IMR-90 (cell line): ENCODE measurements around the gene STAM.

Experiments
- CEBPB ChIP-seq: IDR thresholded peaks from 2 replicates; pipeline ENCODE4 v1.6.1; 2012; ENCODE audit warnings: low read depth, low read length, improper control_type of control experiment
- MAFK ChIP-seq: IDR thresholded peaks from 2 replicates; pipeline ENCODE4 v1.6.1; 2012; ENCODE audit warnings: low read depth, low read length, improper control_type of control experiment
- MAZ ChIP-seq: IDR thresholded peaks from 2 replicates; pipeline ENCODE4 v1.6.1; 2012; ENCODE audit warnings: low read depth, mild to moderate bottlenecking, low read length, improper control_type of control experiment, moderate library complexity, borderline replicate concordance
- MXI1 ChIP-seq: IDR thresholded peaks from 2 replicates; pipeline ENCODE4 v1.6.1; 2012; ENCODE audit warnings: low read depth, mild to moderate bottlenecking, low read length, moderate library complexity, borderline replicate concordance
- POLR2A ChIP-seq: IDR thresholded peaks from 2 replicates; pipeline ENCODE4 v1.6.1; 2012; ENCODE audit warnings: mild to moderate bottlenecking, low read depth, low read length
- RAD21 ChIP-seq: IDR thresholded peaks from 2 replicates; pipeline ENCODE4 v1.6.1; 2012; ENCODE audit warnings: low read length, improper control_type of control experiment
- RCOR1 ChIP-seq: IDR thresholded peaks from 2 replicates; pipeline ENCODE4 v1.6.1; 2012; ENCODE audit warnings: mild to moderate bottlenecking, low read length, improper control_type of control experiment; ENCODE audit not compliant: insufficient replicate concordance
- RFX5 ChIP-seq: IDR thresholded peaks from 2 replicates; pipeline ENCODE4 v1.8.0; 2012; ENCODE audit warnings: low read depth, mild to moderate bottlenecking, low read length, moderate library complexity
- SMC3 ChIP-seq: fragments of 150-350 bp; IDR thresholded peaks from 2 replicates; pipeline ENCODE4 v1.6.1; 2016; ENCODE audit warnings: low read depth, mild to moderate bottlenecking, antibody characterized with exemption, low read length, moderate library complexity
- TF ChIP-seq, protein P1 (sequence below): conservative IDR thresholded peaks from 2 replicates; pipeline ENCODE4 v1.5.1; 2012; ENCODE audit warnings: mild to moderate bottlenecking, low read depth, low read length, improper control_type of control experiment
- TF ChIP-seq, protein P2 (sequence below): fragments of 150-350 bp; IDR thresholded peaks from 2 replicates; pipeline ENCODE4 v1.6.1; 2017; ENCODE audit warnings: mild to moderate bottlenecking, antibody characterized with exemption, low read length, low read depth

DNA sequence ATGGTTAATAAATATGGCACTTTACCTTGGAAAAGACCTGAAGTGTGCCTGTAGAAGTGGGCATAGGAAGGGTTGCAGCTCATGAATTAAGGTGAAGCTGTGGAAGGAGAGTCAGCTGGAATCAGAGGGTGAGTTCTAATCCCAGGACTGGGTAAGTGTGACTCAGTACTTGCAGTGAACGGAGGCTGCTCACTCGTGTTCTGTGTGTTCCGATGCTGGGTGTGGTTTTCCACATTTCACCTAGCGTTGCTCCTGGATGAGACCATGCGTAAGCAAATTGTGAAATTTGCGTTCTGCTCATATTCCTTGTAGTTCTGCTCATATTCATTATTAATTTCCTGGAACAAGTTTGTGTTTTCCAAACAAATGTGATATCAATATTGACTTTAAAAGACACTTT lies 85.7 kb downstream of the STAM start:
- TF ChIP-seq RCOR1 (no peak), POLR2A (no peak), CEBPB (no peak), RFX5 (no peak), RAD21 (no peak), MAFK (no peak), MAZ (no peak), SMC3 (no peak), MXI1 (no peak)
- TF ChIP-seq, protein P1, sequence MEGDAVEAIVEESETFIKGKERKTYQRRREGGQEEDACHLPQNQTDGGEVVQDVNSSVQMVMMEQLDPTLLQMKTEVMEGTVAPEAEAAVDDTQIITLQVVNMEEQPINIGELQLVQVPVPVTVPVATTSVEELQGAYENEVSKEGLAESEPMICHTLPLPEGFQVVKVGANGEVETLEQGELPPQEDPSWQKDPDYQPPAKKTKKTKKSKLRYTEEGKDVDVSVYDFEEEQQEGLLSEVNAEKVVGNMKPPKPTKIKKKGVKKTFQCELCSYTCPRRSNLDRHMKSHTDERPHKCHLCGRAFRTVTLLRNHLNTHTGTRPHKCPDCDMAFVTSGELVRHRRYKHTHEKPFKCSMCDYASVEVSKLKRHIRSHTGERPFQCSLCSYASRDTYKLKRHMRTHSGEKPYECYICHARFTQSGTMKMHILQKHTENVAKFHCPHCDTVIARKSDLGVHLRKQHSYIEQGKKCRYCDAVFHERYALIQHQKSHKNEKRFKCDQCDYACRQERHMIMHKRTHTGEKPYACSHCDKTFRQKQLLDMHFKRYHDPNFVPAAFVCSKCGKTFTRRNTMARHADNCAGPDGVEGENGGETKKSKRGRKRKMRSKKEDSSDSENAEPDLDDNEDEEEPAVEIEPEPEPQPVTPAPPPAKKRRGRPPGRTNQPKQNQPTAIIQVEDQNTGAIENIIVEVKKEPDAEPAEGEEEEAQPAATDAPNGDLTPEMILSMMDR, result no peak
- TF ChIP-seq, protein P2, sequence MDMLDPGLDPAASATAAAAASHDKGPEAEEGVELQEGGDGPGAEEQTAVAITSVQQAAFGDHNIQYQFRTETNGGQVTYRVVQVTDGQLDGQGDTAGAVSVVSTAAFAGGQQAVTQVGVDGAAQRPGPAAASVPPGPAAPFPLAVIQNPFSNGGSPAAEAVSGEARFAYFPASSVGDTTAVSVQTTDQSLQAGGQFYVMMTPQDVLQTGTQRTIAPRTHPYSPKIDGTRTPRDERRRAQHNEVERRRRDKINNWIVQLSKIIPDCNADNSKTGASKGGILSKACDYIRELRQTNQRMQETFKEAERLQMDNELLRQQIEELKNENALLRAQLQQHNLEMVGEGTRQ, result no peak
